K562 (cell line): ENCODE results near the gene CNOT11. TPM values are rescaled to one million over a fixed set of nuclear protein-coding genes. Genes with fewer than 3 reads are reported as not detected.

Experiments
- BRF2 ChIP-seq: IDR thresholded peaks from 3 replicates; pipeline ENCODE4 v1.6.1; 2011; ENCODE audit warnings: borderline replicate concordance, mild to moderate bottlenecking; ENCODE audit not compliant: insufficient read length, insufficient read depth
- MTA1 ChIP-seq: fragments of 450-650 bp; IDR thresholded peaks from 2 replicates; pipeline ENCODE4 v1.6.1; 2017; ENCODE audit warnings: borderline replicate concordance
- RAD21 ChIP-seq, 2 experiments: fragments of 250-450 bp in 1 of 2; fragments of 450-650 bp in 1 of 2; sonication (Bioruptor Pico) in 1 of 2; formaldehyde crosslinking in 1 of 2; IDR thresholded peaks in 1 of 2; conservative IDR thresholded peaks in 1 of 2; 2 replicates each; pipeline versions ENCODE4 v1.4.0 to v1.8.0; 2020 to 2022; ENCODE audit warnings: mild to moderate bottlenecking in 2 of 2, moderate library complexity in 1 of 2
- SMARCE1 ChIP-seq: fragments of 450-650 bp; IDR thresholded peaks from 2 replicates; pipeline ENCODE4 v1.7.1; 2016; ENCODE audit warnings: mild to moderate bottlenecking
- TCFL5 ChIP-seq: fragments of 250-450 bp; sonication (Bioruptor Pico); conservative IDR thresholded peaks from 2 replicates; pipeline ENCODE4 v1.6.1; 2021; ENCODE audit warnings: mild to moderate bottlenecking, moderate library complexity, matching md5 sums
- ZNF12 ChIP-seq: sonication (generic); formaldehyde crosslinking; IDR thresholded peaks from 2 replicates; pipeline ENCODE4 v1.4.0; 2020; ENCODE audit warnings: mild to moderate bottlenecking, missing genetic modification reagents
- ZNF175 ChIP-seq: fragments of 200-800 bp; sonication (Bioruptor generic); IDR thresholded peaks from 2 replicates; pipeline ENCODE4 v1.6.1; 2016; ENCODE audit warnings: low read depth, mild to moderate bottlenecking, missing genetic modification characterization, missing compliant biosample characterization
- polyA plus RNA-seq, 8 experiments: library from polyadenylated mRNA; depleted of rRNA in 4 of 8; stranded (reverse) in 5 of 8; unstranded in 3 of 8; fragments of >200 nt; fragmentation: Nextera tagmentation in 2 of 8; fragmentation: Illumina TruSeq in 1 of 8; extraction: Ambion mirVana in 2 of 8; extraction: Trizol in 1 of 8; gene quantifications; 2 replicates each; pipeline versions ENCODE4 v1.2.1 to v1.2.3, GENCODE V29; 2011 to 2014; ENCODE audit warnings: inconsistent platforms in 1 of 8, missing spikeins in 1 of 8
- total RNA-seq, 7 experiments: library from RNA; depleted of rRNA in 6 of 7; stranded (reverse); fragments of >200 nt in 6 of 7; fragmentation: Illumina TruSeq in 2 of 7; extraction: Trizol in 2 of 7; gene quantifications; 2 replicates each; pipeline versions ENCODE4 v1.2.1 to v1.2.3, GENCODE V29; 2011 to 2021; ENCODE audit warnings: low replicate concordance in 1 of 7
- TF ChIP-seq, protein P1 (sequence below): fragments of 200-600 bp; sonication (generic); IDR thresholded peaks from one replicate; pipeline ENCODE4 v1.6.1; 2012; ENCODE audit warnings: mild to moderate bottlenecking, low read depth, low read length, inconsistent platforms

The CNOT11 gene
- total and polyA plus RNA-seq, 9 of the 15 experiments (the other 6 are each of a cell fraction or from before 2014, with no cell fraction given), result 12.7 to 163 (median 64.2) TPM

DNA sequence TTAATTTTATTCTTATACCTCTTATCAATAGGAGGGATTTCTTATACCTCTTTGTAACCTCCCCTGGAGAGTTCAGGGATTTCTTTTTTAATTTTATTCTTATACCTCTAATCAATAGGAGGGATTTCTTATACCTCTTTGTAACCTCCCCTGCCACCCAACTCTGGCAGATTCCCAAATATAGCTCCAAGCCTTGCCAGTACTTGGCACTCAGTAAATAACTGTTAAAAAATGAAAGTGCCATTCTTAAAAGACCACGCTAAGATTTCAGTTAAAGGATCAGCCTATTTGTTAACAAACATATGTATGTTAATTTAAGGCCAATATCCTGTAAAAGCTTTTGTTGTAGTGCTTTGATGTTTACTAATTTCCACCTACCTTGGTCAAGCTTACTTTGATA lies 51.0 kb downstream of the CNOT11 start (continued):
- TF ChIP-seq BRF2 (no peak), SMARCE1 (no peak), TCFL5 (CRISPR knock-in tag) (no peak), ZNF12 (no peak), MTA1 (no peak), RAD21 (CRISPR knock-in tag; conservative IDR thresholded peaks at IDR 0.05 in 1 of 2, IDR thresholded peaks at IDR 0.05 in 1 of 2) (no peak), ZNF175 (CRISPR knock-in tag) (no peak)
- TF ChIP-seq, protein P1, sequence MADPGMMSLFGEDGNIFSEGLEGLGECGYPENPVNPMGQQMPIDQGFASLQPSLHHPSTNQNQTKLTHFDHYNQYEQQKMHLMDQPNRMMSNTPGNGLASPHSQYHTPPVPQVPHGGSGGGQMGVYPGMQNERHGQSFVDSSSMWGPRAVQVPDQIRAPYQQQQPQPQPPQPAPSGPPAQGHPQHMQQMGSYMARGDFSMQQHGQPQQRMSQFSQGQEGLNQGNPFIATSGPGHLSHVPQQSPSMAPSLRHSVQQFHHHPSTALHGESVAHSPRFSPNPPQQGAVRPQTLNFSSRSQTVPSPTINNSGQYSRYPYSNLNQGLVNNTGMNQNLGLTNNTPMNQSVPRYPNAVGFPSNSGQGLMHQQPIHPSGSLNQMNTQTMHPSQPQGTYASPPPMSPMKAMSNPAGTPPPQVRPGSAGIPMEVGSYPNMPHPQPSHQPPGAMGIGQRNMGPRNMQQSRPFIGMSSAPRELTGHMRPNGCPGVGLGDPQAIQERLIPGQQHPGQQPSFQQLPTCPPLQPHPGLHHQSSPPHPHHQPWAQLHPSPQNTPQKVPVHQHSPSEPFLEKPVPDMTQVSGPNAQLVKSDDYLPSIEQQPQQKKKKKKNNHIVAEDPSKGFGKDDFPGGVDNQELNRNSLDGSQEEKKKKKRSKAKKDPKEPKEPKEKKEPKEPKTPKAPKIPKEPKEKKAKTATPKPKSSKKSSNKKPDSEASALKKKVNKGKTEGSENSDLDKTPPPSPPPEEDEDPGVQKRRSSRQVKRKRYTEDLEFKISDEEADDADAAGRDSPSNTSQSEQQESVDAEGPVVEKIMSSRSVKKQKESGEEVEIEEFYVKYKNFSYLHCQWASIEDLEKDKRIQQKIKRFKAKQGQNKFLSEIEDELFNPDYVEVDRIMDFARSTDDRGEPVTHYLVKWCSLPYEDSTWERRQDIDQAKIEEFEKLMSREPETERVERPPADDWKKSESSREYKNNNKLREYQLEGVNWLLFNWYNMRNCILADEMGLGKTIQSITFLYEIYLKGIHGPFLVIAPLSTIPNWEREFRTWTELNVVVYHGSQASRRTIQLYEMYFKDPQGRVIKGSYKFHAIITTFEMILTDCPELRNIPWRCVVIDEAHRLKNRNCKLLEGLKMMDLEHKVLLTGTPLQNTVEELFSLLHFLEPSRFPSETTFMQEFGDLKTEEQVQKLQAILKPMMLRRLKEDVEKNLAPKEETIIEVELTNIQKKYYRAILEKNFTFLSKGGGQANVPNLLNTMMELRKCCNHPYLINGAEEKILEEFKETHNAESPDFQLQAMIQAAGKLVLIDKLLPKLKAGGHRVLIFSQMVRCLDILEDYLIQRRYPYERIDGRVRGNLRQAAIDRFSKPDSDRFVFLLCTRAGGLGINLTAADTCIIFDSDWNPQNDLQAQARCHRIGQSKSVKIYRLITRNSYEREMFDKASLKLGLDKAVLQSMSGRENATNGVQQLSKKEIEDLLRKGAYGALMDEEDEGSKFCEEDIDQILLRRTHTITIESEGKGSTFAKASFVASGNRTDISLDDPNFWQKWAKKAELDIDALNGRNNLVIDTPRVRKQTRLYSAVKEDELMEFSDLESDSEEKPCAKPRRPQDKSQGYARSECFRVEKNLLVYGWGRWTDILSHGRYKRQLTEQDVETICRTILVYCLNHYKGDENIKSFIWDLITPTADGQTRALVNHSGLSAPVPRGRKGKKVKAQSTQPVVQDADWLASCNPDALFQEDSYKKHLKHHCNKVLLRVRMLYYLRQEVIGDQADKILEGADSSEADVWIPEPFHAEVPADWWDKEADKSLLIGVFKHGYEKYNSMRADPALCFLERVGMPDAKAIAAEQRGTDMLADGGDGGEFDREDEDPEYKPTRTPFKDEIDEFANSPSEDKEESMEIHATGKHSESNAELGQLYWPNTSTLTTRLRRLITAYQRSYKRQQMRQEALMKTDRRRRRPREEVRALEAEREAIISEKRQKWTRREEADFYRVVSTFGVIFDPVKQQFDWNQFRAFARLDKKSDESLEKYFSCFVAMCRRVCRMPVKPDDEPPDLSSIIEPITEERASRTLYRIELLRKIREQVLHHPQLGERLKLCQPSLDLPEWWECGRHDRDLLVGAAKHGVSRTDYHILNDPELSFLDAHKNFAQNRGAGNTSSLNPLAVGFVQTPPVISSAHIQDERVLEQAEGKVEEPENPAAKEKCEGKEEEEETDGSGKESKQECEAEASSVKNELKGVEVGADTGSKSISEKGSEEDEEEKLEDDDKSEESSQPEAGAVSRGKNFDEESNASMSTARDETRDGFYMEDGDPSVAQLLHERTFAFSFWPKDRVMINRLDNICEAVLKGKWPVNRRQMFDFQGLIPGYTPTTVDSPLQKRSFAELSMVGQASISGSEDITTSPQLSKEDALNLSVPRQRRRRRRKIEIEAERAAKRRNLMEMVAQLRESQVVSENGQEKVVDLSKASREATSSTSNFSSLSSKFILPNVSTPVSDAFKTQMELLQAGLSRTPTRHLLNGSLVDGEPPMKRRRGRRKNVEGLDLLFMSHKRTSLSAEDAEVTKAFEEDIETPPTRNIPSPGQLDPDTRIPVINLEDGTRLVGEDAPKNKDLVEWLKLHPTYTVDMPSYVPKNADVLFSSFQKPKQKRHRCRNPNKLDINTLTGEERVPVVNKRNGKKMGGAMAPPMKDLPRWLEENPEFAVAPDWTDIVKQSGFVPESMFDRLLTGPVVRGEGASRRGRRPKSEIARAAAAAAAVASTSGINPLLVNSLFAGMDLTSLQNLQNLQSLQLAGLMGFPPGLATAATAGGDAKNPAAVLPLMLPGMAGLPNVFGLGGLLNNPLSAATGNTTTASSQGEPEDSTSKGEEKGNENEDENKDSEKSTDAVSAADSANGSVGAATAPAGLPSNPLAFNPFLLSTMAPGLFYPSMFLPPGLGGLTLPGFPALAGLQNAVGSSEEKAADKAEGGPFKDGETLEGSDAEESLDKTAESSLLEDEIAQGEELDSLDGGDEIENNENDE, result no peak
